ENCODE results near the gene FASLG.

The FASLG gene

DNA sequence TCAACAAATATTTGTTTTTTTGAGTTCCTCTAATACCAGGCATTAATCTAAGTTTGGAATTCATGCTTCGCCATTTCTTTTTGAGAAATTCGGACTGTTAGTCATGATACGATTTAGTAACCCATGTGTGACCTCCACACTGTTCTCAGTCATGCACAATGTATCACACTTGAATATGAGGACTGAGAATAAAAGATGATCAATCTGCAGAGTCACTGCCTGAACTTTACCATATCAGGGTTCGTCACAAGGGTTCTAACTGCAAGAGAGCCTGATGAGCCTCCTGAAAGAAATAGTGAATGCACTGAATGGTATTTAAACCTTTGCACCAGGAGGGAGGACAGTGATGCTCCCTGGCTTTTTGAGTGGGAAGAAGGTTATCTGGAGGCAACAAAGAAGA, 10.9 kb upstream of the FASLG start:
- no peak for DNase-seq

GRCh38 chr1:172650474-172651193, 8.3 kb upstream of the FASLG start:
- DNase-seq: no peak

GRCh38 chr1:172653015-172653709, 5.7 kb upstream of the FASLG start:
- no peak for DNase-seq

- DNase-seq: no peak
Measured at GRCh38 chr1:172654535-172654934, 4.4 kb upstream of the FASLG start.

DNA sequence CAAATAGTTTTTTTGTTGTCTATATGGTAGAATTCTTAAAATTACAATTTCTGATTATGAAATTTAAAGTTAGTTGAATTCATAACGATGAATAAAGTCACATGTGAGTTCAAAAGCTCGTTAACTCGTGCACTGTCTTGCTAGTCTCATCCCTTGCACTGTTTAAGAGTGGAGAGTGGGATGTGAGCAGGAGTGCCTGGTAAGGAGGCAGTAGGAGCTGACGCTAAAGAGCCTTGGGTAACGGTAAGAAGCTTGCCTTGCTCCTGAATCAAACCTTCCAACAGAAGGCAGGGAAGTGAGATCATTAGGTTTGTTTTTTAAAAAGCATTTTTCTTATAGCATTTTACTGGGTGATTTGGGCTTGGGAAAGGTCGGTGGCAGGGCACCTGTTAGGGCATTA, 2.3 kb upstream of the FASLG start:
- no peak for DNase-seq

- no peak for DNase-seq
Measured at GRCh38 chr1:172657586-172657985, 1.3 kb upstream of the FASLG start.

GRCh38 chr1:172661107-172661506, 2.2 kb downstream of the FASLG start:
- no peak for DNase-seq

- DNase-seq: peak; percentile 56 to 65 (median 60)
Measured at GRCh38 chr1:172662464-172663109, 3.7 kb downstream of the FASLG start.

GRCh38 chr1:172663732-172664131, 4.8 kb downstream of the FASLG start:
- no peak for DNase-seq

- no peak for DNase-seq
Measured at GRCh38 chr1:172668097-172668496, 9.2 kb downstream of the FASLG start.

DNA sequence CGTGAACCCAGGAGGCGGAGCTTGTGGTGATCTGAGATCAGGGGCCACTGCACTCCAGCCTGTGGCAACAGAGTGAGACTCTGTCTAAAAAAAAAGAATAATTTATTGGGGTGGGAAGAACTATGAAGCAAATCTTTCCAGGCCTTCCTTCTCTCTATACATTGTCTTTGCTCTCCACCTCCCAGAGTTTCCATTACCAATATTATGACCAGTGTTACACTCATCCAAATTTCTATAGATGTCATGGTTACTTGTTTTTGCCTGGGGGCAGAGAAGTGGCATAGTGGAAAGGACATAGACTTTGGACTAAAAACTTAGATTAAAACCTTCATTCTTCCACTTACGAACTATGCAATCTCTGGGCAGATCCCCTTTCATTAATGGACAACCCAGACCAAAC, 10.1 kb downstream of the FASLG start:
- no peak for DNase-seq

GRCh38 chr1:172670316-172670715, 11.4 kb downstream of the FASLG start:
- DNase-seq: no peak

- no peak for DNase-seq
Measured at GRCh38 chr1:172670791-172671190, 11.9 kb downstream of the FASLG start.

DNA sequence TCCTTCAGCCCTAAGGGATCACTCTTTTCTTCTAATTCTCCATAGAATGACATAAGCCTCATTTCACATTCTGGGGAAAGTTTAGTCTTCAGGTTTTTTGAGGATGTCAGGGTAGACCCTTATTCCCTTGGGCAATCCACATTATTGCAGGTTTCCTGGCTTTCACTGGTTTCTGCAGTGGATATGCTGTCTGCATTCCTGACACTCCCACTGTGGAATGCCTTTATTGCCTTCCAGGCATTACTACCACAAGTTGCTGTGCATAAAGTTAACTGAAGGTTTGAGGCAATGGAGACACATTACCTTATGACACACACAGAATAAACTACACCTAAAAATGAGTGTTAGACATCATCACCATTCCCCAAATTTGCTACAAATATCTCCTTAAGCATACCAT, 12.7 kb downstream of the FASLG start:
- no peak for DNase-seq

DNA sequence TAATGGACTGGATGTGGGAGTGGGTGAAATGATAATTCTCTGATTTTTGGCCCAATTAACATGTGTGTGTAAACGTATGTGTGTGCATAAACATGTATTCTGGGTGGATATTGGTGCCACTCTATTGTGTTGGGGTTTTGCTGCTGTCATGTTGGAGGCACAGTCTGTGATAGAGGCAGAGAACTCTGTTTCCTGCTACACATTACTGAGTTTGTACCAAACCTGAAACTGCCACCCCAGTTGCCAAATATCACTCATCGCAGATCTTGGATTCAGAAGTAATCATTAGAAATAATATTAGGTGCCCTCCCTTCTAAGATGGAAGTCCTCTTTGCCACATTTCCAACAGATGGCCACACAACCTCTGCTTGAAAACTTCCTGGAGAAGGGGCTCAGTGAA, 13.8 kb downstream of the FASLG start:
- DNase-seq: no peak

DNA sequence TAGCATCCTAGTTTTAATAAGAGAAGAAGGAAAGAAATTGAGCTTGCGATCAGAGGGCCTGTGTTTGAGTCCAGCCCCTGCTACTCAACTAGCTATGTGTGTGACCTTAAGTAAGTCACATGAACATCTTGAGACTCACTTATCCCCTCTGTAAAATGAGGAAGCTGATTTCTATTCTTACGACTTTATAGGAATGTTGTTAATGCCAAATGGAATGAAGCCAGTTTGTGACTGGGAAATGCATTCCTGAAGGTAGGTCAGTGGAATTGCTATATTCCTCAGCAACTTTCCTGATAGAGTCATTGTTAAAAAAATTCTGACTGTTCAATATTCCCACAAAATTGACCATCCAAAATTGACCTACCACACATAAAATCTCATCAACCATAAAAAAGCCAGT, 14.9 kb downstream of the FASLG start:
- DNase-seq: no peak

DNA sequence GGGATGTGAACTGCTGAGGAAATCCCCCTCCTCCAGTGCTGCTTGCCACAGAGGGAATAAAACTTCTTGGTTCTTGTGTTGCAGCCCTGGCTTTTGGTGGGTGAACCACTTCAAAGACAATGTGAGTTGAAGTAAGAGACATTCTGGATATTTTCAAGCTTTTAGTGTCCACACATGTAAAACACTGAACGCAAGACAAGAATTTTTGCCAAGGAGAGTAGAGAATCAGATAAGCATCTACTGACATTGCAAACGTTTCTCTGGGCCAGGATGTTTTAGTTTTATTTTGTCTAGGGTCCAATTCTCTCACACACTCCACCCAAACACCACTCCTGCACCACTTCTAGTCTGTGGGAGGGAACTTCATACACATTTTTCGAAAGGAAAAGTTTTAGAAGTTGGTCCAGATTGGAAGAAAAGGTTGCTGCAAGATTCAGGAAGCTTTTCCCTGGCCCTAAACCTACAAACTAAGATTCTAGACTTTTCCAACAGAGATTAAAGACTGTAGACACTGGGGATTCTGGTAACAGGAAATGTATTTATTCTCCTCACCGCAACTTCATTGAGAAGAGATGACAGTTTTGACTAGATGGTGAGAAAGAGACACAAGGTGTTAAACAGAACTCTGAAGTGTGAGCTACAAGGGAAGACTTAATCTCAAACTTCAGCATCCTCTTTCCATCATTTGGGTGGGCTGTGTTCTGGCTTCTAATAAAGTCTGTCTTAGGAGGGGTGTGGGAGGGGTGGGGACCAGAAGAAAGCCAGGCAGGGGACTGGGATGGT, 16.1 kb downstream of the FASLG start:
- DNase-seq: no peak

- DNase-seq: no peak
Measured at GRCh38 chr1:172679000-172679772, 20.3 kb downstream of the FASLG start.

- no peak for DNase-seq
Measured at GRCh38 chr1:172680244-172680643, 21.3 kb downstream of the FASLG start.

DNA sequence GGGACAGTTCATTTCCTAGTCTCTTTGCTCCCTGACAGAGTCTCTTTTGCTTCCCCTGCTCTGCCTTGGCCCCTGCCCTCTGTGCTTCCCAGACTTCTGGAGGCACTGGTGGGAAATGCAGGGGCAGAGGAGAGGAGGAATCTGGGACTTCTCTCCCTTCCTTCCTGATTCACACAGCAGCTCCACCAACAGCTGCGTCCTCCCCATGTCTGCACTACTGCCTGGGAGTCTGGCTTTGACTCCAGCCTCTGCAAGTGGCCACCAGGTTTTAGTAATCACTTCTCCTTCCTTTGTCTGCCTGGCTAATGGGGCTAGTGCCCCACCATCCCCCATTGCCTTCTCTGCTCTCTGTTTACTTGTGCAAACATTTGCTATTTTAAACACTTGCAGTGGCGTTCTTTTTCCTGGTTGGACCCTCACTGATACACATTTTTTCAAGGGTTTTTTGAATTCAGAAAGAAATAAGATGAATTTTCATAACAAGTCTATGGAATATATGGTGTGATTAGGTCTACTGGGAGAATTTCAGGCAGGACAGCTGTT, 21.9 kb downstream of the FASLG start:
- DNase-seq: no peak

DNA sequence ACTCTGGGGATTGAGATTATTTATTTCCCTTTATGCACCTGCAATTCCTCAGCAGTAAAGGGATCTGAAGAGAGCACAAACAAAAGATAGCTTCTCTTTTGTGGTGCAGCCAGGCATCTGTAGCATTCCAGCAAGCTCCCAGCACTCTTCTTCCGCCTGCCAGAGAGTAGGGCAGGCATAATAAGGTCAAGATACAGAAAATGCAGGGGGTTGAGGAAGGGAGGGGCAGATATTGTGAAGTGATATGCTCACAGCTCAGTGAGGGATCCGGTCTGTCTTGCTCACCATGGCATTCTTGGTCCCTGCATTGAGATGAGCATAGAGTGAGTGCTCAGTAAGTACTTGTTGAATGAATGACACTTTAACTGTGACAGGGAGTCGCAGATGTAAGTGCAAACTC, 23.9 kb downstream of the FASLG start:
- no peak for DNase-seq

DNA sequence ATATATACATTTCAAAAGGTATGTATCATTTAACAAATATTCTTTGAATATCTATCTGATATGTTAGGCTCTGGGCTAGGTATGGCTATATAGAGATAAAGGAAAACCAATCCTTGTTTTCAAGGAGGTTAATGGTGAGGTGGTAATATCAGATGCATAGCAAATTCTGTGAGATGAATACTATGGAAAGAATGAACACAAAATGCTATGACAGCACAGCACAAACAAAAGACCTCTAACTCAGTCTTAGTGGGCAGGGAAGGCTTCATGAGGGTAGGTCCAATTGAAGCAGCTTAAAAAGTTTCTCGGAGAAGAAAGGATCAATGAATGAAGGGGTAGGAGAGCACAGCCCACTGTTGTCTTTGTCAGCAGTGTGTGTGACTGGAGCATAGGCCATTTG, 27.2 kb downstream of the FASLG start:
- no peak for DNase-seq
